Spleen (tissue), 11 donors: Measurements from ENCODE around the gene ZGRF1. TPM values are rescaled to one million over a fixed set of nuclear protein-coding genes. Genes with fewer than 3 reads are reported as not detected.
"Not testable (repeated sequence)": the region's sequence is repeated elsewhere in the genome, so short reads cannot be mapped to it uniquely, and the experiment has no call there.

Experiments
- DNase-seq: peaks from one replicate; pipeline ENCODE4 v3.0.0-alpha.2; 2020
- H3K27ac ChIP-seq, 8 donors: fragments of 200-600 bp; sonication (generic) in 7 of 8; 1 replicate in 4 of 8; 2 replicates in 4 of 8; pipeline versions ENCODE4 v1.5.0 to v1.8.0; 2016 to 2021; ENCODE audit warnings: inconsistent platforms in 4 of 8, mild to moderate bottlenecking in 4 of 8, moderate library complexity in 1 of 8
- H3K27me3 ChIP-seq, 7 donors: fragments of 200-600 bp; sonication (generic) in 6 of 7; replicated peaks in 1 of 7; 1 replicate in 4 of 7; 2 replicates in 3 of 7; pipeline versions ENCODE4 v1.5.0 to v1.8.0; 2016 to 2021; ENCODE audit warnings: inconsistent platforms in 3 of 7, mild to moderate bottlenecking in 1 of 7
- H3K36me3 ChIP-seq, 6 donors: fragments of 200-600 bp; sonication (generic) in 5 of 6; 1 replicate in 4 of 6; 2 replicates in 2 of 6; pipeline versions ENCODE4 v1.5.0 to v1.8.0; 2016 to 2021; ENCODE audit warnings: inconsistent platforms in 2 of 6
- H3K4me1 ChIP-seq, 6 donors: fragments of 200-600 bp; sonication (generic) in 5 of 6; 1 replicate in 3 of 6; 2 replicates in 3 of 6; pipeline versions ENCODE4 v1.5.0 to v1.8.0; 2016 to 2021; ENCODE audit warnings: inconsistent platforms in 3 of 6
- H3K4me3 ChIP-seq, 8 donors: fragments of 200-600 bp; sonication (generic) in 7 of 8; 1 replicate in 4 of 8; 2 replicates in 4 of 8; pipeline versions ENCODE4 v1.5.0 to v1.8.0; 2016 to 2021; ENCODE audit warnings: inconsistent platforms in 4 of 8, mild to moderate bottlenecking in 4 of 8, moderate library complexity in 2 of 8
- H3K9me3 ChIP-seq, 8 donors: fragments of 200-600 bp; sonication (generic) in 7 of 8; 1 replicate in 4 of 8; 2 replicates in 4 of 8; pipeline versions ENCODE4 v1.5.0 to v1.8.0; 2016 to 2021; ENCODE audit warnings: inconsistent platforms in 4 of 8
- POLR2A ChIP-seq, 3 donors: fragments of 450-650 bp; IDR thresholded peaks; one replicate each; pipeline ENCODE4 v1.5.1; 2017; ENCODE audit warnings: antibody characterized with exemption in 3 of 3, mild to moderate bottlenecking in 1 of 3
- POLR2AphosphoS5 ChIP-seq, 3 donors: sonication (generic); formaldehyde crosslinking; IDR thresholded peaks; one replicate each; pipeline ENCODE4 v1.5.1; 2017; ENCODE audit warnings: antibody characterized with exemption in 3 of 3
- WGBS, 5 donors: extraction: QIAGEN DNeasy Blood & Tissue Kit in 3 of 5; methylation state at CpG; one replicate each; pipeline versions ENCODE4 v1.1.5 to v1.1.7; 2013 to 2018; 5-methylcytosine and 5-hydroxymethylcytosine counted together
- intact Hi-C: fragments of 100-400 bp; cut with DNase I; formaldehyde crosslinking; loops from one replicate; pipeline ENCODE4 v1.15.0; 2023; ENCODE audit warnings: low total_unique reads
- polyA plus RNA-seq, 3 donors: library from polyadenylated mRNA; stranded (reverse); fragments of 200-250 nt; gene quantifications; one replicate each; pipeline ENCODE4 v1.2.1, GENCODE V29; 2013
- total RNA-seq, 7 donors: library from RNA; depleted of rRNA in 3 of 7; stranded (reverse); fragments of >200 nt in 3 of 7; fragmentation: NEBNext Ultra II Directional in 4 of 7; extraction: Animal tissue kit (Norgen Biotek cat#: 25700) in 4 of 7; gene quantifications; one replicate each; pipeline versions ENCODE4 v1.1.0 to v1.2.1, GENCODE V29; 2016 to 2021
- TF ChIP-seq, protein P1 (sequence below), 11 experiments: fragments of 200-600 bp in 7 of 11; fragments of 450-650 bp in 4 of 11; sonication (generic) in 4 of 11; IDR thresholded peaks in 8 of 11; conservative IDR thresholded peaks in 3 of 11; 1 replicate in 7 of 11; 2 replicates in 4 of 11; pipeline versions ENCODE4 v1.4.0 to v1.8.0; 2016 to 2021; ENCODE audit warnings: antibody characterized with exemption in 11 of 11, inconsistent platforms in 4 of 11, mild to moderate bottlenecking in 1 of 11
- donor health status: healthy with polysubstance abuse.
- donor health status: DM: no; HTN: no; CAD: no; lungs with moderate emphysema.
- donor health status: DM: no; HTN: no; CAD: no.
- donor health status: Bipolar disorder and iron deficiency.
- donor health status: healthy.
- donor health status: DM: no; HTN: no; CAD: no.
- donor health status: DM: yes; HTN: yes; CAD: no.

ZGRF1 gene
- total and polyA plus RNA-seq, 10 donors = 4.4 to 20.8 (median 10.7) TPM

DNA sequence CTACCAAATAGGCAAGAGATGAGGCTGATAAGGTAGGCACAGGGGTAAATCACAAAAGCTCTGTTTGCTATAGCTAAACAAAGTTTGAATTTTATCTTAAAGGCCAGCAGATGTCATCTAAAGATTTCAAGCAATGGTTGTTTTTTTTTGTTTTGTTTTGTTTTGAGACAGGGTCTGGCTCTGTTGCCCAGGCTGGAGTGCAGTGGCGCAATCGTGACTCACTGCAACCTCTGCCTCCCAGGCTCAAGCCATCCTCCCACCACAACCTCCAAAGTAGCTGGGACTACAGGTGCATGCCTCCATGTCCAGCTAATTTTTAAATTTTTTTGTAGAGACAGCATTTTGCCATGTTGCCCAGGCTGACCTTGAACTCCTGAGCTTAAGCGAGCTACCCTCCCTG, 77.7 kb downstream of the ZGRF1 start:
- no peaks in the 10 kb centered on the region for H3K9me3 ChIP-seq
- H3K4me1 ChIP-seq = peaks cover 0 to 11% (median 0%) of the 10 kb centered on the region in 6 donors
- 96 to 100% (median 97%) methylated on average over 3 of the region's 3 CpGs for WGBS, 5 donors
- H3K27ac ChIP-seq = no peak overlapping the region
- no peak for DNase-seq
- TF ChIP-seq POLR2A (IDR thresholded peaks at IDR 0.05) (no peak), POLR2AphosphoS5 (IDR thresholded peaks at IDR 0.05) (no peak)
- TF ChIP-seq, protein P1, sequence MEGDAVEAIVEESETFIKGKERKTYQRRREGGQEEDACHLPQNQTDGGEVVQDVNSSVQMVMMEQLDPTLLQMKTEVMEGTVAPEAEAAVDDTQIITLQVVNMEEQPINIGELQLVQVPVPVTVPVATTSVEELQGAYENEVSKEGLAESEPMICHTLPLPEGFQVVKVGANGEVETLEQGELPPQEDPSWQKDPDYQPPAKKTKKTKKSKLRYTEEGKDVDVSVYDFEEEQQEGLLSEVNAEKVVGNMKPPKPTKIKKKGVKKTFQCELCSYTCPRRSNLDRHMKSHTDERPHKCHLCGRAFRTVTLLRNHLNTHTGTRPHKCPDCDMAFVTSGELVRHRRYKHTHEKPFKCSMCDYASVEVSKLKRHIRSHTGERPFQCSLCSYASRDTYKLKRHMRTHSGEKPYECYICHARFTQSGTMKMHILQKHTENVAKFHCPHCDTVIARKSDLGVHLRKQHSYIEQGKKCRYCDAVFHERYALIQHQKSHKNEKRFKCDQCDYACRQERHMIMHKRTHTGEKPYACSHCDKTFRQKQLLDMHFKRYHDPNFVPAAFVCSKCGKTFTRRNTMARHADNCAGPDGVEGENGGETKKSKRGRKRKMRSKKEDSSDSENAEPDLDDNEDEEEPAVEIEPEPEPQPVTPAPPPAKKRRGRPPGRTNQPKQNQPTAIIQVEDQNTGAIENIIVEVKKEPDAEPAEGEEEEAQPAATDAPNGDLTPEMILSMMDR (IDR thresholded peaks at IDR 0.05 in 8 of 11, conservative IDR thresholded peaks at IDR 0.05 in 3 of 11) = no peak
- intact Hi-C loops = no loop called here
- H3K4me3 ChIP-seq = no peak overlapping the region
- no peaks in the 10 kb centered on the region for H3K27me3 ChIP-seq
- H3K36me3 ChIP-seq = peaks cover 0 to 21% (median 0%) of the 10 kb centered on the region in 6 donors

DNA sequence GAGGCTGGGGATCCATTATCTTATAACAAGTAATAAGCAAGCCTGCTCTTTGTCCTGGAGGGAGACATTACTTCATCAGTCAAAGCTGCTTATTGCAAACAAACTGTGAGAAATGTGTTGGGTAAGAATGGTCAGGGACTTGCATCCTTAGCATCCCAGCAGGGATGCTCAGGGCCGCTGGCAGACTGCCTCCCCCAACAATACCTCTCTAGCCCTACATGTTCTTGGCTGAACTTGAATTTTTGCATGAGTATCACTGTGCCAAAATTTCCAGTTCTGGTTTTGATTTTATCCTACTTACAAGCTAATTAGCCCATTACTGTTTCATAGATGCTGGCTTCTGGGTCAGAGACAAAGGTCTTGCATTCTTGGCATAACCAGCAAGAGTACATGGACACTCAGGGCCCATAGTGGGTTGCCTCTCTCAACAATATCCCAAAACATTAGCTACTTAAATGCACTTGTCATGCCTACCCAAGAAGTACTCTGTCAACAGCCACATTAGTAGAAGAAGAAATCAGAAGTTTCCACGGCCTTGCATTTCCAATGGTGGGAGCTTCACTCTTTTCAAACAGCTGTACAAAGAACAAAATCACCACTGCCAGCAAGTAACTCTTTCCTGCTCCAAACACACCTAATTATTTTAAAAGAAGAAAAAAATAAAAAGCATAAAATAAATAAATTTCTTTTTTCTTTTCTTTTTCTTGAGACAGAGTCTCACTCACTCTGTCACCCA, 78.9 kb downstream of the ZGRF1 start:
- no peak for TF ChIP-seq POLR2A (IDR thresholded peaks at IDR 0.05)
- TF ChIP-seq POLR2AphosphoS5 (IDR thresholded peaks at IDR 0.05) = no peak
- TF ChIP-seq, protein P1 (IDR thresholded peaks at IDR 0.05 in 8 of 11, conservative IDR thresholded peaks at IDR 0.05 in 3 of 11) = no peak
- Histone ChIP-seq H3K27me3 (no peaks in the 10 kb centered on the region), H3K27ac (no peak overlapping the region), H3K4me3 (no peak overlapping the region), H3K36me3 (peaks cover 0 to 32% (median 3%) of the 10 kb centered on the region in 6 donors), H3K4me1 (peaks cover 0 to 11% (median 0%) of the 10 kb centered on the region in 6 donors), H3K9me3 (no peaks in the 10 kb centered on the region)
- WGBS, 5 donors = 88 to 97% (median 90%) methylated on average over 2 of the region's 2 CpGs
- DNase-seq = no peak
- intact Hi-C loops = no loop called here

DNA sequence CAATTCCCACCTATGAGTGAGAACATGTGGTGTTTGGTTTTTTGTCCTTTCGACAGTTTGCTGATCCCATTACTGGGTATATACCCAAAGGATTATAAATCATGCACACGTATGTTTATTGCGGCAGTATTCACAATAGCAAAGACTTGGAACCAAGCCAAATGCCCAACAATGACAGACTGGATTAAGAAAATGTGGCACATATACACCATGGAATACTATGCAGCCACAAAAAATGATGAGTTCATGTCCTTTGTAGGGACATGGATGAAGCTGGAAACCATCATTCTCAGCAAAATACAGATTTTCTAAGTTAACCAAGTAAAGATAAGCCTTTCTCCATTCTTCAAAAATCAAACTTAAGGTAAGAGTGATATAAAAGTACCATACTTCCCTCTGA, 82.4 kb downstream of the ZGRF1 start:
- peaks cover 0 to 34% (median 3%) of the 10 kb centered on the region in 6 donors for H3K36me3 ChIP-seq
- H3K27ac ChIP-seq, H3K9me3 ChIP-seq, DNase-seq, H3K4me3 ChIP-seq, intact Hi-C loops, H3K4me1 ChIP-seq, H3K27me3 ChIP-seq: not testable (repeated sequence)
- WGBS, 5 donors = 94 to 100% (median 100%) methylated on average over 2 to 3 of the region's 3 CpGs

DNA sequence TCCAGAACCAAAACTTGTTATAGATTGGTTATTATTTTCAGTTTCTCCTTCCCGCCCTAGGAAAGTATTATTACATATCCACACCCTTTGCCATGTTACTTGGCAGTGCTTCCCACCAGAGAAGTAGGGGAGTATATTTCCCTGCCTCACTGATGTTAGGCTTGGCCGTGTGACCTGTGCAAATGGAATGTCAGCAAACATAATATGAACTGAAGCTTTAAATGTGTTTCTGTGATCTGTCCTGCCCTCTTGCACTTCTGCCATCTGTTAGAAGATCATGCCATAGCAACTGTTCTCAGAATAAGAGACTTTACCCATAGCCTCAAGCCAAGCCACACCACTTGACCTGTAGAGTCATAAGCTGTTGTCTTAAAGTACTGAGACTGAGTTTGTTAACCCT, 84.0 kb downstream of the ZGRF1 start:
- H3K4me3 ChIP-seq = no peak overlapping the region
- H3K27ac ChIP-seq = no peak overlapping the region
- H3K27me3 ChIP-seq = no peaks in the 10 kb centered on the region
- 45 to 90% (median 48%) methylated on average over 2 of the region's 2 CpGs for WGBS, 5 donors
- peaks cover 0 to 31% (median 2%) of the 10 kb centered on the region in 6 donors for H3K36me3 ChIP-seq
- TF ChIP-seq POLR2A (IDR thresholded peaks at IDR 0.05) (no peak), POLR2AphosphoS5 (IDR thresholded peaks at IDR 0.05) (no peak)
- TF ChIP-seq, protein P1 (IDR thresholded peaks at IDR 0.05 in 8 of 11, conservative IDR thresholded peaks at IDR 0.05 in 3 of 11) = no peak
- intact Hi-C loops = no loop called here
- H3K4me1 ChIP-seq = no peaks in the 10 kb centered on the region
- no peaks in the 10 kb centered on the region for H3K9me3 ChIP-seq
- DNase-seq = no peak
